SU-DHL-6 (cell line): ENCODE results near the gene GAS1.

Source experiments
- CTCF ChIP-seq: fragments of 200-600 bp; sonication (generic); IDR thresholded peaks from one replicate; pipeline ENCODE4 v1.5.1; 2017; ENCODE audit warnings: antibody characterized with exemption, mild to moderate bottlenecking, low read length, moderate library complexity; ENCODE audit not compliant: insufficient read depth, poor library complexity, severe bottlenecking
- EZH2phosphoT487 ChIP-seq: fragments of 200-600 bp; sonication (generic), shearing (Covaris generic); conservative IDR thresholded peaks from 2 replicates; pipeline ENCODE4 v1.6.1; 2018; ENCODE audit warnings: mild to moderate bottlenecking, antibody characterized with exemption, low read length, moderate library complexity, mixed read lengths

GRCh38 chr9:86968258-86968920 lies 21.1 kb upstream of the GAS1 start:
- TF ChIP-seq CTCF (no peak), EZH2phosphoT487 (no peak)
